ENCODE data around the gene ICE1.

The ICE1 gene

DNA sequence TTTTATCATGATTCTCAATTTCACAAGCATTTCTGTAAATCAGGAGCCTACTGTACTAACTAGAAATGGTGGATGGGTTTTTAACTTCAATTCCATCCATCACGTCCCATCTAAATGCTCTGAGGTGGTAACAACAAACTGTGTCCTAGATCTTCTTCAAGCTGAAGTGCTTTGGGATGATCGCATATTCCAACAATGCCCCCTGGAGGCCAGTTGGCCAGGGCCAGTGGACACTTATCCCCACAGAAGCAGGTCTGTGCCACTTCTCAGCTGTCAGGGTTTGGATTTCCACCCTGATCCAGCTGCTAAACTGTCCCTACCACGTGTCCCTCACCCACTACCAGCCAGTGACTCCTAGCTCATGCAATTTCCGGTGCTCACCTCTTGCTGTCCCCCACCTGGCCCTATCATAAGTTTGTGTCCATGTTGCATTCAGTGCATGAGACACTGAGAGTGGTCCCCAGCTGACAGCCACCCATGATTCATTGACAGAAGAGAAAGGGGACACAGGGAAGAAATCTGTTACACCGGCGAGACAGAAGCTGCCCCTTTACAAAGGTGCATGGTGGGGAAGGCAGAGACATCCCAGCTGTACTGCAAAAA lies 28.0 kb upstream of the ICE1 start:
- TF ChIP-seq, protein P1, sequence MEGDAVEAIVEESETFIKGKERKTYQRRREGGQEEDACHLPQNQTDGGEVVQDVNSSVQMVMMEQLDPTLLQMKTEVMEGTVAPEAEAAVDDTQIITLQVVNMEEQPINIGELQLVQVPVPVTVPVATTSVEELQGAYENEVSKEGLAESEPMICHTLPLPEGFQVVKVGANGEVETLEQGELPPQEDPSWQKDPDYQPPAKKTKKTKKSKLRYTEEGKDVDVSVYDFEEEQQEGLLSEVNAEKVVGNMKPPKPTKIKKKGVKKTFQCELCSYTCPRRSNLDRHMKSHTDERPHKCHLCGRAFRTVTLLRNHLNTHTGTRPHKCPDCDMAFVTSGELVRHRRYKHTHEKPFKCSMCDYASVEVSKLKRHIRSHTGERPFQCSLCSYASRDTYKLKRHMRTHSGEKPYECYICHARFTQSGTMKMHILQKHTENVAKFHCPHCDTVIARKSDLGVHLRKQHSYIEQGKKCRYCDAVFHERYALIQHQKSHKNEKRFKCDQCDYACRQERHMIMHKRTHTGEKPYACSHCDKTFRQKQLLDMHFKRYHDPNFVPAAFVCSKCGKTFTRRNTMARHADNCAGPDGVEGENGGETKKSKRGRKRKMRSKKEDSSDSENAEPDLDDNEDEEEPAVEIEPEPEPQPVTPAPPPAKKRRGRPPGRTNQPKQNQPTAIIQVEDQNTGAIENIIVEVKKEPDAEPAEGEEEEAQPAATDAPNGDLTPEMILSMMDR (IDR thresholded peaks at IDR 0.05), result peak; percentile 43; the same call in 1 of the 2 replicates

DNA sequence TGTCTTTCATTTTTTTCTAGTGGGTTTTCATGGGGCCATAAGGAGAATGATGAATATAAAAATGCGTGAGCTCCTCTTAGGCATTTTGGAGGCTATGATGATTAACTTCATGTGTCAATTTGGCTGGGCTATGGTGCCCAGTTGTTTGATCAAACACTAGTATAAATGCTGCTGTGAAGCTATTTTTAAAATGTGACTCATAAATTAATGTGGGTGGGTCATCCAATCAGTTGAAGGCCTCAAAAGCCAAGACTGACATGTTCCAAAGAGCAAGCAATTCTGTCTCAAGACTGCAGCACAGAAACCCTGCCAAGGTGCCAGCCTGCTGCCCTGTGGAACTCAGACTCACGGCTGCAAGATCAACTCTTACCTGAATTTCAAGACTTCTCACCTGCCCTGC lies 24.4 kb upstream of the ICE1 start:
- TF ChIP-seq, protein P1 (IDR thresholded peaks at IDR 0.05), result no peak

DNA sequence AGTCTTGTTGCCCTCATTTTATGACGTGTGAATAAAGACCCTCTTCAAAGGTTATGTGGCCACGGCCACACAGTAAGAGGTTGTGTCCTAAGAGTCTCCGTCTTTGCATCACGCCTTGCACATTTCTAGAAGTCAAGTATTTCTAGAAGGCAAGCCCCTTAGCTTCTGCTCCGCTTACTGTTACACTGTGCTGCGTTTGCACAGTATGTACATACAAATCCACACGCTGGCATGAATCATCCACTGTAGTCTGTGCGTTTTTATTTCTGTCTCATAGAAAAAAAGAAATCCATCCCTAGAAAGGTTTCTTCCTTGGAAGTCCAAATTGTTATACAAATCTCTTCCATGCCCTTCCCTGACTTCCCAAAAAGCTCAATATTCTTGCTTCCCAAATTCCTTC lies 21.4 kb upstream of the ICE1 start:
- TF ChIP-seq, protein P1 (IDR thresholded peaks at IDR 0.05), result no peak

GRCh38 chr5:5403741-5404140 lies 18.7 kb upstream of the ICE1 start:
- TF ChIP-seq, protein P1 (IDR thresholded peaks at IDR 0.05), result no peak

GRCh38 chr5:5404381-5404780 lies 18.1 kb upstream of the ICE1 start:
- TF ChIP-seq, protein P1 (IDR thresholded peaks at IDR 0.05), result no peak

- TF ChIP-seq, protein P1 (IDR thresholded peaks at IDR 0.05), result no peak
Measured at GRCh38 chr5:5405441-5405840, 17.0 kb upstream of the ICE1 start.

- TF ChIP-seq, protein P1 (IDR thresholded peaks at IDR 0.05), result no peak
Measured at GRCh38 chr5:5407924-5408323, 14.6 kb upstream of the ICE1 start.

Data from LNCAP (cell line).